HPDE6-E6E7 (cell line): ENCODE data around the gene LPP.

ENCODE experiments used
- DNase-seq: peaks from one replicate; pipeline ENCODE4 v3.0.0; 2011; ENCODE audit warnings: missing footprints; ENCODE audit errors: extremely low spot score

LPP gene

GRCh38 chr3:188544012-188544411 lies 390.1 kb downstream of the LPP start:
- no peak for DNase-seq

DNA sequence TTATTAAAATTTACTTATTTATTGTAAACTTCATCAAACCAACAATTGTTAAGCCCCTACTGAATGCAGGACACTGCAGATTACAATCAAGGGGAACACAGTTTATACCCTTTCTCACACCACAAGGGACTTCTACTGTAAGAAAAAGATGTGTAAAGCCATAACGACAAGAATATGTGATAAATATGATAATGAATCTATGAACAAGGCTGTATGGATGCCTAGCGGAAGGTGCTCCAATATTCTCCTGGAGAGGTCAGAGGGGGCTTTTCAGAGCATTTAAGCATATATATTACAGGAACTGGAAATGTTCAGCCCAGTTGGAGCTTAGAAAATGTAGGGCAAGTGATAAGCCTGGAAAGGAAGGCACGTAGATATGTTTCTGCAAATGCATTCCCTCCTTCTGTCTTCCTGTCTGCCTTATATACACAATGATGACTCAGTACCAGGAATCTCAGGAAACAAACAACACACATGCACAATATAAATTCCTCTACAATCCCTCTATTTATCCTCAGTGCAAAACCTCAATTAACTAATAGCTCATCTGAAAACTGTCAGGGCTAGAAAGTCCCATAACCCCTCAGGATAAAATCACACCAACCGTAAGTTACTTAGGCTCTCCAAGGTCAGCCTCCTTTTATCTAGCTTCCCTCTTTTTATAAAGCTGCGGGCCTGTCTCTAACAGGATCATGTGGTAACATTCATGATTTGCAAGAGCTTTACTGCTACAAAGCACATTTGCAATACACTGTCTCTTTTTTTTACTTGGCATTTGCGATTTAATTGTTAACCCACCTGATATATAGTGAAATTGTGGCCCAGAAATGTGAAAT lies 393.1 kb downstream of the LPP start:
- DNase-seq: peak; percentile 3

GRCh38 chr3:188553569-188553968 lies 399.6 kb downstream of the LPP start:
- no peak for DNase-seq

- DNase-seq: no peak
Measured at GRCh38 chr3:188554404-188554803, 400.4 kb downstream of the LPP start.

GRCh38 chr3:188557235-188557634 lies 403.3 kb downstream of the LPP start:
- DNase-seq: no peak

GRCh38 chr3:188558343-188559071 lies 404.6 kb downstream of the LPP start:
- DNase-seq: no peak

- DNase-seq: no peak
Measured at GRCh38 chr3:188559072-188559429, 405.1 kb downstream of the LPP start.

- DNase-seq: no peak
Measured at GRCh38 chr3:188559856-188560255, 405.9 kb downstream of the LPP start.

- no peak for DNase-seq
Measured at GRCh38 chr3:188562144-188562543, 408.2 kb downstream of the LPP start.

- no peak for DNase-seq
Measured at GRCh38 chr3:188567478-188568195, 413.7 kb downstream of the LPP start.

DNA sequence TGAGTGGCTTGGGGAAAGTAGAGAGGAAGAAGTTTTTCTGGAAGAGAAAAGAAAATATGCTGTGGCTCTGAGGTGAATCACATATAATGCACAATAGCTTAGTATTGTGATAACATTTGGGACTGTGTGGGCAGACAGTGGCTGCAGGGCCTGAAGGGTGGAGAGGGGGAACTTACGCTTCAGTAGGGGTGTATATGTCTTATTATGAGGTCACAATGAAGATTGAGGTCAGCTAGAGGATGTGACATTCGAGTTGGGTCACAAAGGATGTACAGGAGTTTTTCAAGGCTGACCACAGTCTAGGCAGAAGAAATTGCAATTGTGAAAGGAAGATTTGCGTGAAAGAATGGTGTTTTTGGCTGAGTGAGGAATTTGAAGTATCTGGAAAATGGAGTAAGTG lies 414.8 kb downstream of the LPP start:
- DNase-seq: no peak

DNA sequence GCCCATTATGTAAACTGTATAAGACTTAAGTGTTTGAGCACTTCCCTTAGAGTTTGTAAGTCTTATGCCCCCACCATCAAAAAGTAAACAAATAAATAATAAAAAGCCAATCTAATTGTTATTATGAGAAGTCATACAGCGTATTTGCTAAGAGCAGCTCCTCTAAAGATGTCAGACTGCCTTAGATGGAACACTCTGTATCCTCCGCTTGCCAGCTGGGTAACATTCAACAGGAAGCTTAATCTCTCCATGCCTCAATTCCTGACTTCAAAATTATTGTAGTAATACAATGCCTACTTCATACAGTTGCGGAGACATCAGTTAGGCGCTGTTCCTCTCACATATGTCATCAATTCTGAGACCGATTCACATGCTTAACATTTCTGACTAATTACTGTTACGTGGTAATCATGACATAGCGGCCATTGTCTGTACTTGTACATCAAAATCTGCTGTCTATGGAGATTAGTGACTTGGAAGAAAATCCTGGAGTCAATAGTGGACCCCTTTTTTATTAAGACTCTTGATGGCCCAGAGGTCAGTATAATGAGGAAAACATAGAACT lies 417.7 kb downstream of the LPP start:
- DNase-seq: no peak

GRCh38 chr3:188573291-188573940 lies 419.5 kb downstream of the LPP start:
- no peak for DNase-seq

GRCh38 chr3:188573956-188574355 lies 420.0 kb downstream of the LPP start:
- no peak for DNase-seq

GRCh38 chr3:188574885-188575284 lies 420.9 kb downstream of the LPP start:
- no peak for DNase-seq

- DNase-seq: no peak
Measured at GRCh38 chr3:188575501-188575900, 421.5 kb downstream of the LPP start.

DNA sequence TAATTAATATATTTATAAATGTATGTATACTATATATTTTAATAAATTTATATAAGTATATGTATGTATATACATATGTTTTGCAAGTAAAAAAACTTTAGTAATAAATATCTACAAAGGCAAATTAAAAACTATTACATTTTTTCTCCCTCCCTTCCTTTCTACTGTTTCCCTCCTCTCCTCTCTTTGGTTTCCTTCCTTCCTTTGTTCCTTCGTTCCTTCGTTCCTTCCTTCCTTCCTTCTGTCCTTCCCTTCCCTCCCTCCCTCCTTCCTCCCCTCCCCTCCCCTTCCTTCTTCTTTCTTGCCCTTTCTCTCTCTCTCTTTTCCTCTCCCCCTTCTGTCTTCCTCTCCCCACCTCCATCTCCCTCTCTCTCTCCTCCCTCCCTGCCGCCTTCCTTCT lies 423.6 kb downstream of the LPP start:
- DNase-seq: no peak

DNA sequence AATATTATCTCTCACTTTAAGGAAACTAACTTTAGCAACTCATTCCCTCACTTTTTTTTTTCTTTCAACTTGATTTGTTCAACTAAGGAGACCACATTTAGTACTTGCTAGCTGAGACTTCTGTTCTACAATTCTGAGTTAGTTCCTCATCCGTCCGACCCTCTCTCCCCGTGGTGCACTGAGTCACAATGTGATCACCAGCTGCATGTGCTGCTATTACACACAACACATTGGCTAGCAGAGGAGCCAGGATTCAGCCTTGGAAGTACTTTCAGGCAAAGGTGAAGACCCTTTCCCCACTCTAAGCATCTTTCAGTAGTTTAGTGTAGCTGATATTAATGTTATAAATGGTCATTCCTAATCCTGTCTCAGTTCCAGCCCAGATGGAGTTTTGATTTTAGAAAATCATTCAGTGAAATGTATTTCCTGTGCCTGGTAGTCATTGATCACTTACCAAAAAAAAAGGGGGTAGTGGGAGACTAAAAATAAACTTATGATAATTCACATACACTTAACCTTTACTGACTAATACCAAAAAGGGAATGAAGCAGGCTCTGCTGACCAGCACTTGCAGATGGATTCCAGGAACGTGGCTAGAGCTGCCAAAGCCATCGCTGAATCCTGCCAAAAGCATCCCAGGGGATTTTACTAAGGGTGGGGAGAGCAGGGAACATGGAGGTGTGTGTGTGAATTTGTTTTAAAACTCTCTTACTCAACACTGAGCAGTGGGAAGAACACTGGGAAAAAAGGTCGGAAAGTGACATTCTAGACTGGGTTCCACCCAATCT lies 424.8 kb downstream of the LPP start:
- peak; percentile 14 for DNase-seq

DNA sequence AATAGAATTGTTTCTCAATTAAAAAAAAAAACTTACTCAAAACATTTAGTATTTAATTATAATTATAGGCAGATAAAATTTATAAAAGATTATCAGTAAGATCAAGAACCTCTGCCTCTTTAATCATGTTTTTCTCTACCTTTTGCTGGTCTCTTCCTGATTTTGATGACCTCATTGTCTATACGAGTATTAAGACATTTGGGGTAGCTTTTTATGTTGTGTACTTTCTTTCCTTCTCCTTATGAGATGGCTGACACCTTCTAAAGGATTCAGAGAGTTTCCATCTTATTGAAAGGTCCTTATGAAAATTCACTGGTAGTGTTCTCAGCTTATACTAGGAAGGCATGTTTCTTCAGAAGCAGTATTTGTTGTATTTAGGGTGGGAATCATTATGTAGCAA lies 426.3 kb downstream of the LPP start:
- DNase-seq: no peak

DNA sequence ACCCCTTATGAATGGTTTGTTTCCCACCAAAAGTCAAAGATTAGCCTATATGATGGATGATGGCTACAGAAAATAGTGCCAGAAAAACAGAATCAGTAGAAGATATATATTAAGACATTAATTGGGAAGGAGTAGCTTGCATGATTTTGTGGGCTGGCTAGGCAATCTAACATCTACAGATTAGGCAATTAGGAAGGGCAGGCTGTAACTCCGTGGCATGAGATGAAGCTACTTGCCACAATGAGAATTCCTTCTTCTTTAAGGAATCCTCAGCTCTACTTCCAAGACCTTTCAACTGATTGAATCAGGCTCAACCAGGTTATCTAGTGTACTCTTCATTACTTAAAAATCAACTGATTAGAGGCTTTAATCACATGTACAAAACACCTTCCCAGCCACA lies 426.7 kb downstream of the LPP start:
- no peak for DNase-seq

DNA sequence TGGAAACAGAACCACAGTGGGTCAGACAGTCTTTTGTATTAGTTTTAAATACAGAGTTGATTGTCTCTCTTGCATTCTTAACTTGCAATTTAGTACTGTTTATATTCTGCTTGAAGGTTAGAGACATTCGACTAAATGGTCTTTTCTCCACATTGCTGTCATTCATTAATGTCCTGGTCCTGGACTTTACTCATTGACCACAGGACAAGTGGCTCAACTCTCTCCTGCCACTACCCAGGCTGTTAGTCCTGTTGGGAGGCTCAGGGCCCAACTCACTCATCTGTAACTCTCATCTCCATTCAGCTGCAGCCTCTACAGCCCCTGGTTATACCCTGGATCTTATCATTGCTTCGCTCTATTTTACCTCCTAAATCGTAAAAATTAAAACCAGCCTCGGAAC lies 427.4 kb downstream of the LPP start:
- DNase-seq: no peak
